H1 (cell line): Measurements from ENCODE around the gene ANKS1B. TPM values are rescaled to one million over a fixed set of nuclear protein-coding genes. Genes with fewer than 3 reads are reported as not detected.

ENCODE experiments used
- CTCF ChIA-PET: fragments of 300-600 bp; sonication (Branson Sonifier 250); formaldehyde crosslinking; loops from one replicate; lab custom pipeline; 2021; ENCODE audit not compliant: partially characterized antibody; lab: Charles Lee
- POLR2A ChIA-PET: fragments of 300-600 bp; sonication (Branson Sonifier 250); formaldehyde crosslinking; loops from one replicate; lab custom pipeline; 2021; ENCODE audit warnings: inconsistent platforms; ENCODE audit not compliant: partially characterized antibody; lab: Charles Lee
- DNase-seq, 2 experiments: peaks; one replicate each; pipeline versions ENCODE4 v3.0.0 to v3.0.0-alpha.2; 2010 to 2022; ENCODE audit warnings: low spot score in 2 of 2, low read depth in 1 of 2, mixed read lengths in 1 of 2
- FAIRE-seq: peaks from 2 replicates; lab custom pipeline; 2011; peaks lifted over from hg19 to GRCh38; lab: Jason Lieb, UNC
- H2AFZ ChIP-seq: 2 replicates; pipeline ENCODE4 v1.8.1; 2012; ENCODE audit warnings: low read length, inconsistent platforms
- H2AK5ac ChIP-seq: 2 replicates; pipeline ENCODE4 v1.6.1; 2013; ENCODE audit warnings: low read depth, low read length
- H2BK120ac ChIP-seq: replicated peaks from 2 replicates; pipeline ENCODE3; 2013; ENCODE audit warnings: low read depth, low read length, inconsistent platforms
- H2BK12ac ChIP-seq: 2 replicates; pipeline ENCODE4 v1.6.1; 2013; ENCODE audit warnings: low read depth, low read length
- H2BK15ac ChIP-seq: 2 replicates; pipeline ENCODE4 v1.6.1; 2013; ENCODE audit warnings: low read length
- H2BK20ac ChIP-seq: 2 replicates; pipeline ENCODE4 v1.6.1; 2013; ENCODE audit warnings: low read length
- H2BK5ac ChIP-seq: 2 replicates; pipeline ENCODE4 v1.6.1; 2013; ENCODE audit warnings: low read depth, low read length
- H3K14ac ChIP-seq: 2 replicates; pipeline ENCODE4 v1.6.1; 2013; ENCODE audit warnings: inconsistent platforms; ENCODE audit not compliant: insufficient read length
- H3K18ac ChIP-seq: 2 replicates; pipeline ENCODE4 v1.6.1; 2013; ENCODE audit warnings: low read length; ENCODE audit errors: extremely low read depth
- H3K23ac ChIP-seq: 2 replicates; pipeline ENCODE4 v1.6.1; 2013; ENCODE audit warnings: inconsistent platforms; ENCODE audit not compliant: insufficient read length
- H3K23me2 ChIP-seq: 2 replicates; pipeline ENCODE4 v1.6.1; 2013; ENCODE audit warnings: low read depth, low read length
- H3K27ac ChIP-seq: 2 replicates; pipeline ENCODE4 v1.6.1; 2011; ENCODE audit warnings: low read depth, low read length, inconsistent platforms
- H3K27me3 ChIP-seq, 4 experiments: replicated peaks in 1 of 4; 1 replicate in 1 of 4; 2 replicates in 3 of 4; pipeline versions ENCODE4 v1.6.1 to v1.8.1; 2011 to 2013; ENCODE audit warnings: low read length in 3 of 4, mild to moderate bottlenecking in 3 of 4, inconsistent platforms in 2 of 4, mixed read lengths in 2 of 4, moderate library complexity in 1 of 4; ENCODE audit not compliant: control insufficient read depth in 3 of 4, insufficient read depth in 3 of 4; ENCODE audit errors: extremely low read depth in 1 of 4
- H3K36me3 ChIP-seq, 4 experiments: 2 replicates each; pipeline versions ENCODE4 v1.6.1 to v1.8.1; 2011 to 2013; ENCODE audit warnings: mild to moderate bottlenecking in 4 of 4, low read length in 3 of 4, moderate library complexity in 2 of 4, control low read depth in 1 of 4, inconsistent platforms in 1 of 4; ENCODE audit not compliant: insufficient read depth in 4 of 4, control insufficient read depth in 2 of 4
- H3K4ac ChIP-seq: replicated peaks from 2 replicates; pipeline ENCODE3; 2013; ENCODE audit warnings: low read length, low read depth, mixed read lengths, inconsistent platforms; ENCODE audit not compliant: insufficient read length
- H3K4me1 ChIP-seq, 4 experiments: replicated peaks in 1 of 4; 1 replicate in 1 of 4; 2 replicates in 3 of 4; pipeline versions ENCODE4 v1.6.1 to v1.8.1; 2011 to 2013; ENCODE audit warnings: low read length in 3 of 4, inconsistent platforms in 2 of 4, mixed read lengths in 1 of 4; ENCODE audit not compliant: insufficient read depth in 4 of 4, control insufficient read depth in 3 of 4
- H3K4me2 ChIP-seq, 2 experiments: 2 replicates each; pipeline versions ENCODE4 v1.6.1 to v1.8.1; 2011 to 2013; ENCODE audit warnings: low read depth in 2 of 2, low read length in 2 of 2, control low read depth in 1 of 2, inconsistent platforms in 1 of 2, mild to moderate bottlenecking in 1 of 2; ENCODE audit not compliant: insufficient read depth in 1 of 2
- H3K4me3 ChIP-seq, 4 experiments: fragments of 200-600, 300-600 bp in 1 of 4; sonication (generic), shearing (Covaris generic), sonication (Bioruptor Twin) in 1 of 4; 2 replicates each; pipeline versions ENCODE4 v1.5.1 to v1.8.1; 2011 to 2016; ENCODE audit warnings: low read length in 4 of 4, low read depth in 3 of 4, control low read depth in 2 of 4, inconsistent platforms in 2 of 4, mild to moderate bottlenecking in 2 of 4, mixed read lengths in 1 of 4, moderate library complexity in 1 of 4; ENCODE audit not compliant: insufficient read depth in 2 of 4; ENCODE audit errors: extremely low read depth in 1 of 4
- H3K56ac ChIP-seq: replicated peaks from 2 replicates; pipeline ENCODE3; 2013; ENCODE audit warnings: low read depth, mild to moderate bottlenecking, mixed read lengths, low read length, inconsistent platforms; ENCODE audit not compliant: insufficient read length
- H3K79me1 ChIP-seq: 2 replicates; pipeline ENCODE4 v1.6.1; 2013; ENCODE audit warnings: low read depth, low read length, control low read depth
- H3K79me2 ChIP-seq, 2 experiments: 2 replicates each; pipeline versions ENCODE4 v1.6.1 to v1.8.1; 2012 to 2013; ENCODE audit warnings: low read length in 2 of 2, mild to moderate bottlenecking in 2 of 2, inconsistent platforms in 1 of 2; ENCODE audit not compliant: insufficient read depth in 2 of 2, control insufficient read depth in 1 of 2
- H3K9ac ChIP-seq, 4 experiments: replicated peaks in 1 of 4; 1 replicate in 1 of 4; 2 replicates in 3 of 4; pipeline versions ENCODE4 v1.6.1 to v1.8.1; 2011 to 2013; ENCODE audit warnings: low read depth in 3 of 4, low read length in 3 of 4, control low read depth in 2 of 4, mild to moderate bottlenecking in 2 of 4, moderate library complexity in 2 of 4, inconsistent platforms in 1 of 4; ENCODE audit errors: extremely low read depth in 1 of 4
- H3K9me3 ChIP-seq, 2 experiments: 2 replicates each; pipeline versions ENCODE4 v1.6.1 to v1.8.1; 2012 to 2013; ENCODE audit warnings: mild to moderate bottlenecking in 2 of 2, moderate library complexity in 2 of 2, control low read depth in 1 of 2, inconsistent platforms in 1 of 2, low read depth in 1 of 2, low read length in 1 of 2, mixed read lengths in 1 of 2; ENCODE audit not compliant: insufficient read depth in 2 of 2
- H4K20me1 ChIP-seq, 2 experiments: replicated peaks in 1 of 2; 2 replicates each; pipeline versions ENCODE3 to v1.8.1; 2011 to 2013; ENCODE audit warnings: inconsistent platforms in 2 of 2, low read length in 2 of 2, mild to moderate bottlenecking in 1 of 2; ENCODE audit not compliant: insufficient read depth in 2 of 2, control insufficient read depth in 1 of 2
- H4K5ac ChIP-seq: 2 replicates; pipeline ENCODE4 v1.6.1; 2013; ENCODE audit warnings: low read length, low read depth, mixed read lengths, inconsistent platforms; ENCODE audit not compliant: insufficient read length
- H4K8ac ChIP-seq: 2 replicates; pipeline ENCODE4 v1.8.0; 2013; ENCODE audit warnings: mild to moderate bottlenecking, moderate library complexity, low read length, inconsistent platforms; ENCODE audit not compliant: insufficient read depth; ENCODE audit errors: extremely low read depth
- H4K91ac ChIP-seq: replicated peaks from 2 replicates; pipeline ENCODE3; 2013; ENCODE audit warnings: low read length, mixed read lengths, inconsistent platforms; ENCODE audit not compliant: insufficient read length
- ATF2 ChIP-seq: IDR thresholded peaks from 2 replicates; pipeline ENCODE4 v1.6.1; 2012; ENCODE audit warnings: low read length, inconsistent platforms
- CHD2 ChIP-seq: IDR thresholded peaks from 2 replicates; pipeline ENCODE4 v1.6.1; 2012; ENCODE audit warnings: low read length, improper control_type of control experiment
- EGR1 ChIP-seq: IDR thresholded peaks from 2 replicates; pipeline ENCODE4 v1.6.1; 2011; ENCODE audit warnings: low read depth, low read length, borderline replicate concordance
- SAP30 ChIP-seq: fragments of 300-600 bp; sonication (generic); IDR thresholded peaks from 2 replicates; pipeline ENCODE4 v1.7.1; 2012; ENCODE audit warnings: low read length, moderate library complexity, mild to moderate bottlenecking, inconsistent platforms; ENCODE audit not compliant: insufficient read depth, insufficient replicate concordance
- WGBS, 2 experiments: shearing (Covaris generic) in 1 of 2; methylation state at CpG; one replicate each; pipeline versions ENCODE4 v1.1.6 to v1.1.7; 2013 to 2015; ENCODE audit warnings: low lambda C conversion rate in 2 of 2, mixed read lengths in 2 of 2, inconsistent platforms in 1 of 2, low coverage in 1 of 2, missing lambda C conversion rate in 1 of 2; ENCODE audit not compliant: insufficient replicate concordance in 2 of 2, insufficient coverage in 1 of 2, insufficient read length in 1 of 2; ENCODE audit errors: extremely low coverage in 1 of 2, missing lambda C conversion rate in 1 of 2; 5-methylcytosine and 5-hydroxymethylcytosine counted together
- polyA plus RNA-seq, 7 experiments: library from polyadenylated mRNA; depleted of rRNA in 3 of 7; stranded (reverse) in 5 of 7; unstranded in 2 of 7; fragments of >200 nt in 5 of 7; fragments of 200-250 nt in 2 of 7; gene quantifications; 1 replicate in 5 of 7; 2 replicates in 1 of 7; 4 replicates in 1 of 7; pipeline versions ENCODE4 v1.2.1 to v1.2.3, GENCODE V29; 2011 to 2013; ENCODE audit warnings: missing spikeins in 2 of 7, mixed read lengths in 2 of 7
- total RNA-seq: library from RNA; stranded (reverse); fragmentation: NEBNext Ultra II Directional; extraction: Animal tissue kit (Norgen Biotek cat#: 25700); gene quantifications from 2 replicates; pipeline ENCODE4 v1.2.1, GENCODE V29; 2021

Gene ANKS1B
- total and polyA plus RNA-seq, 2 of the 8 experiments (the other 6 are each of a cell fraction or from before 2014, with no cell fraction given) = 2.7 to 6.1 TPM

GRCh38 chr12:98840325-98840724 is 1144.4 kb downstream of the ANKS1B start:
- POLR2A ChIA-PET = interaction anchor here (1.3 kb wide), 1 partner anchor 10 kb away, joined by 4 read pairs; no protein-coding TSS in a partner anchor
- Histone ChIP-seq H3K56ac (no peak overlapping the region), H2AFZ (no peak overlapping the region), H3K79me2 (no peaks in the 10 kb centered on the region), H3K27ac (no peak overlapping the region), H3K18ac (no peak overlapping the region), H2BK5ac (no peak overlapping the region), H4K5ac (no peak overlapping the region), H3K36me3 (no peaks in the 10 kb centered on the region), H4K20me1 (no peaks in the 10 kb centered on the region), H3K79me1 (no peaks in the 10 kb centered on the region), H3K4me1 (peaks cover 0 to 8% (median 4%) of the 10 kb centered on the region in 4 experiments; a peak in 4 of 7 replicates)
- WGBS, 2 experiments = 86% methylated on average over 3 of the region's 3 CpGs; no CpG with 5 or more reads in 1 of the 2 experiments
- DNase-seq = no peak
- FAIRE-seq = no peak
- TF ChIP-seq ATF2 (no peak), EGR1 (no peak), CHD2 (no peak), SAP30 (no peak)
- TF ChIP-seq, all 59 proteins: peak for 0
- no peak overlapping the region for H3K14ac ChIP-seq
- H3K4me3 ChIP-seq = no peak overlapping the region
- no peak overlapping the region for H2BK120ac ChIP-seq
- H2AK5ac ChIP-seq = no peak overlapping the region
- H3K27me3 ChIP-seq = no peaks in the 10 kb centered on the region
- no peak overlapping the region for H2BK12ac ChIP-seq
- no peaks in the 10 kb centered on the region for H3K9me3 ChIP-seq
- H2BK15ac ChIP-seq = no peak overlapping the region
- no peak overlapping the region for H3K9ac ChIP-seq
- no peak overlapping the region for H3K4ac ChIP-seq
- H4K8ac ChIP-seq = no peak overlapping the region
- no peak overlapping the region for H3K4me2 ChIP-seq
- H3K23me2 ChIP-seq = no peaks in the 10 kb centered on the region
- CTCF ChIA-PET = interaction anchor here (0.6 to 4.0 kb wide), 7 partner anchors 9 to 98 kb away, joined by 3 to 21 read pairs (median 4); no protein-coding TSS in a partner anchor
- no peak overlapping the region for H4K91ac ChIP-seq
- no peak overlapping the region for H2BK20ac ChIP-seq
- H3K23ac ChIP-seq = no peak overlapping the region
